SK-N-SH treated with all-trans-retinoic acid at 6 μM for 48 hours (cell line): ENCODE measurements around the gene GLYR1.

Source experiments
- ATAC-seq: fragments of 200-7000 bp; cut with Tn5 transposase; 3 replicates; pipeline ENCODE4 v1.9.1; 2020; ENCODE audit warnings: mild to moderate bottlenecking, moderate library complexity
- BACH2 ChIP-seq: fragments of 250-450 bp; sonication (Bioruptor Pico); IDR thresholded peaks from 2 replicates; pipeline ENCODE4 v1.9.0; 2021; ENCODE audit warnings: mild to moderate bottlenecking, borderline replicate concordance
- CSDC2 ChIP-seq: fragments of 250-450 bp; sonication (Bioruptor Pico); IDR thresholded peaks from 2 replicates; pipeline ENCODE4 v1.5.0; 2020; ENCODE audit warnings: mild to moderate bottlenecking, moderate library complexity
- ESRRG ChIP-seq: fragments of 250-450 bp; sonication (Bioruptor Pico); IDR thresholded peaks from 2 replicates; pipeline ENCODE4 v1.6.1; 2021; ENCODE audit warnings: mild to moderate bottlenecking
- GLIS3 ChIP-seq: fragments of 250-450 bp; sonication (Bioruptor Pico); IDR thresholded peaks from 2 replicates; pipeline ENCODE4 v1.5.0; 2020; ENCODE audit warnings: mild to moderate bottlenecking, moderate library complexity
- ISL1 ChIP-seq: fragments of 250-450 bp; sonication (Bioruptor Pico); IDR thresholded peaks from 2 replicates; pipeline ENCODE4 v2.1.2; 2022; ENCODE audit warnings: mild to moderate bottlenecking, moderate library complexity
- OSR1 ChIP-seq: fragments of 250-450 bp; sonication (Bioruptor Pico); IDR thresholded peaks from 2 replicates; pipeline ENCODE4 v1.8.0; 2022; ENCODE audit warnings: moderate library complexity, mild to moderate bottlenecking, inconsistent platforms
- PPARA ChIP-seq: fragments of 250-450 bp; sonication (Bioruptor Pico); IDR thresholded peaks from 2 replicates; pipeline ENCODE4 v1.5.0; 2020; ENCODE audit warnings: mild to moderate bottlenecking, borderline replicate concordance
- RARB ChIP-seq: fragments of 250-450 bp; sonication (Bioruptor Pico); IDR thresholded peaks from 2 replicates; pipeline ENCODE4 v1.8.0; 2021; ENCODE audit warnings: mild to moderate bottlenecking, moderate library complexity
- SNAI2 ChIP-seq: fragments of 250-450 bp; sonication (Bioruptor Pico); IDR thresholded peaks from 2 replicates; pipeline ENCODE4 v1.5.0; 2020; ENCODE audit warnings: mild to moderate bottlenecking, moderate library complexity
- TCF4 ChIP-seq: fragments of 250-450 bp; sonication (Bioruptor Pico); IDR thresholded peaks from 2 replicates; pipeline ENCODE4 v1.8.0; 2021; ENCODE audit warnings: mild to moderate bottlenecking, moderate library complexity, borderline replicate concordance
- TOX ChIP-seq: fragments of 250-450 bp; sonication (Bioruptor Pico); IDR thresholded peaks from 2 replicates; pipeline ENCODE4 v1.8.0; 2021; ENCODE audit warnings: mild to moderate bottlenecking, moderate library complexity, borderline replicate concordance
- ZC3H10 ChIP-seq: fragments of 250-450 bp; sonication (Bioruptor Pico); IDR thresholded peaks from 2 replicates; pipeline ENCODE4 v1.5.1; 2021; ENCODE audit warnings: mild to moderate bottlenecking, moderate library complexity
- ZFP3 ChIP-seq: fragments of 250-450 bp; sonication (Bioruptor Pico); IDR thresholded peaks from 2 replicates; pipeline ENCODE4 v1.5.0; 2020; ENCODE audit warnings: mild to moderate bottlenecking, moderate library complexity
- ZFP30 ChIP-seq: fragments of 450-650 bp; formaldehyde crosslinking; IDR thresholded peaks from 2 replicates; pipeline ENCODE4 v1.5.0; 2022; ENCODE audit warnings: mild to moderate bottlenecking, moderate library complexity
- ZNF565 ChIP-seq: fragments of 450-650 bp; formaldehyde crosslinking; conservative IDR thresholded peaks from 2 replicates; pipeline ENCODE4 v1.5.0; 2020; ENCODE audit warnings: low read depth, mild to moderate bottlenecking, moderate library complexity
- ZNF70 ChIP-seq: fragments of 450-650 bp; formaldehyde crosslinking; IDR thresholded peaks from 2 replicates; pipeline ENCODE4 v1.5.0; 2020; ENCODE audit warnings: mild to moderate bottlenecking, moderate library complexity
- ZNF8 ChIP-seq: fragments of 450-650 bp; formaldehyde crosslinking; IDR thresholded peaks from 2 replicates; pipeline ENCODE4 v1.5.0; 2020; ENCODE audit warnings: mild to moderate bottlenecking, moderate library complexity
- TF ChIP-seq, protein P1 (sequence below): fragments of 250-450 bp; sonication (Bioruptor Pico); IDR thresholded peaks from 2 replicates; pipeline ENCODE4 v1.5.1; 2021; ENCODE audit warnings: mild to moderate bottlenecking, moderate library complexity
- TF ChIP-seq, protein P2 (sequence below): fragments of 250-450 bp; sonication (Bioruptor Pico); IDR thresholded peaks from 2 replicates; pipeline ENCODE4 v1.8.0; 2020; ENCODE audit warnings: mild to moderate bottlenecking, moderate library complexity, borderline replicate concordance
- TF ChIP-seq, protein P3 (sequence below): fragments of 250-450 bp; sonication (Bioruptor Pico); IDR thresholded peaks from 2 replicates; pipeline ENCODE4 v1.8.0; 2021; ENCODE audit warnings: low read depth, mild to moderate bottlenecking, moderate library complexity, borderline replicate concordance
- TF ChIP-seq, protein P4 (sequence below): fragments of 250-450 bp; sonication (Bioruptor Pico); IDR thresholded peaks from 2 replicates; pipeline ENCODE4 v1.5.1; 2020; ENCODE audit warnings: low read depth, mild to moderate bottlenecking, moderate library complexity
- TF ChIP-seq, protein P5 (sequence below): fragments of 250-450 bp; sonication (Bioruptor Pico); IDR thresholded peaks from 2 replicates; pipeline ENCODE4 v1.5.0; 2020; ENCODE audit warnings: mild to moderate bottlenecking, moderate library complexity

GLYR1 gene

DNA sequence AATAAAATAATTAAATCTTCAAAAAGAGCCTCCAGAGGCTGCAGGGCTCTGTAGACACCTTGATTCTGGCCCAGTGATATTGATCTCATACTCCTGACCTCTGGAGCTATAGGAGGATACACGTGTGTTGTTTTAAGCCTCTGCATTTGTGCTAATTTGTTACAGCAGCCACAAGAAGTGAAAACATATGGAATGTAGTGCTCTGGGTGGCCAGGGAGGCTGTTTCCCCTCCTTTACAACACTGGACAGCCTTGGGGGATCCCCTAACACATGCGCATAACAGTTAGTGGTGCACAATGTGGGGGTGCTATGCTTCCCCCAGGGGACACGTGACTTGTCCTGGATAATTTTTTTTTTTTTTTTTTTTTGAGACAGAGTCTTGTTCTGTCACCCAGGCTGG is 75.4 kb downstream of the GLYR1 start (continued):
- TF ChIP-seq, protein P1, sequence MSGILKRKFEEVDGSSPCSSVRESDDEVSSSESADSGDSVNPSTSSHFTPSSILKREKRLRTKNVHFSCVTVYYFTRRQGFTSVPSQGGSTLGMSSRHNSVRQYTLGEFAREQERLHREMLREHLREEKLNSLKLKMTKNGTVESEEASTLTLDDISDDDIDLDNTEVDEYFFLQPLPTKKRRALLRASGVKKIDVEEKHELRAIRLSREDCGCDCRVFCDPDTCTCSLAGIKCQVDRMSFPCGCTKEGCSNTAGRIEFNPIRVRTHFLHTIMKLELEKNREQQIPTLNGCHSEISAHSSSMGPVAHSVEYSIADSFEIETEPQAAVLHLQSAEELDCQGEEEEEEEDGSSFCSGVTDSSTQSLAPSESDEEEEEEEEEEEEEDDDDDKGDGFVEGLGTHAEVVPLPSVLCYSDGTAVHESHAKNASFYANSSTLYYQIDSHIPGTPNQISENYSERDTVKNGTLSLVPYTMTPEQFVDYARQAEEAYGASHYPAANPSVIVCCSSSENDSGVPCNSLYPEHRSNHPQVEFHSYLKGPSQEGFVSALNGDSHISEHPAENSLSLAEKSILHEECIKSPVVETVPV (CRISPR knock-in tag) = no peak
- TF ChIP-seq ZFP3 (CRISPR knock-in tag) (no peak), TCF4 (peak; percentile 86; the same call in 1 of the 2 replicates), ZNF70 (CRISPR knock-in tag) (peak; percentile 93)

DNA sequence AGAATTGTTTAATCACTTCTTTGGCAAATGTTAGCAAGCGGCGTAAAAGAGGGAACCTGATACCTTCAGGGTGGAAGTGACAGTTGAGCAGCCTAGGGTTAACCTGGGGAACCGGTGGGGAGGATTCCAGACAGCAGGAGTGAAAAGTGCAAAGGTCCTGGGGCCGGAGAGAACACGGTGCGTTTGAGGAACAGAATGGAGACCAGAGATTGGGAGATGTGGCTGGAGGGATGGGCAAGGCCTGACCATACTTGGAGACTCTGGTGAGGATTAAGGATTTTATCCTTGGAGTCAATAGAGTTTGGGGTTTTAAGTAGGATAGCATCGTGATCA is 77.8 kb downstream of the GLYR1 start:
- ATAC-seq = no peak
- no peak for TF ChIP-seq OSR1 (CRISPR knock-in tag)
- TF ChIP-seq CSDC2 (CRISPR knock-in tag) = no peak
- TF ChIP-seq GLIS3 = no peak
- TF ChIP-seq ZFP3 (CRISPR knock-in tag) = no peak
- TF ChIP-seq, protein P2, sequence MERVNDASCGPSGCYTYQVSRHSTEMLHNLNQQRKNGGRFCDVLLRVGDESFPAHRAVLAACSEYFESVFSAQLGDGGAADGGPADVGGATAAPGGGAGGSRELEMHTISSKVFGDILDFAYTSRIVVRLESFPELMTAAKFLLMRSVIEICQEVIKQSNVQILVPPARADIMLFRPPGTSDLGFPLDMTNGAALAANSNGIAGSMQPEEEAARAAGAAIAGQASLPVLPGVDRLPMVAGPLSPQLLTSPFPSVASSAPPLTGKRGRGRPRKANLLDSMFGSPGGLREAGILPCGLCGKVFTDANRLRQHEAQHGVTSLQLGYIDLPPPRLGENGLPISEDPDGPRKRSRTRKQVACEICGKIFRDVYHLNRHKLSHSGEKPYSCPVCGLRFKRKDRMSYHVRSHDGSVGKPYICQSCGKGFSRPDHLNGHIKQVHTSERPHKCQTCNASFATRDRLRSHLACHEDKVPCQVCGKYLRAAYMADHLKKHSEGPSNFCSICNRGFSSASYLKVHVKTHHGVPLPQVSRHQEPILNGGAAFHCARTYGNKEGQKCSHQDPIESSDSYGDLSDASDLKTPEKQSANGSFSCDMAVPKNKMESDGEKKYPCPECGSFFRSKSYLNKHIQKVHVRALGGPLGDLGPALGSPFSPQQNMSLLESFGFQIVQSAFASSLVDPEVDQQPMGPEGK = no peak
- no peak for TF ChIP-seq TOX (CRISPR knock-in tag)
- no peak for TF ChIP-seq ZC3H10 (CRISPR knock-in tag)
- TF ChIP-seq BACH2 = no peak
- TF ChIP-seq, protein P1 (CRISPR knock-in tag) = no peak
- no peak for TF ChIP-seq ZFP30
- no peak for TF ChIP-seq TCF4
- no peak for TF ChIP-seq ZNF8 (CRISPR knock-in tag)
- TF ChIP-seq, protein P3, sequence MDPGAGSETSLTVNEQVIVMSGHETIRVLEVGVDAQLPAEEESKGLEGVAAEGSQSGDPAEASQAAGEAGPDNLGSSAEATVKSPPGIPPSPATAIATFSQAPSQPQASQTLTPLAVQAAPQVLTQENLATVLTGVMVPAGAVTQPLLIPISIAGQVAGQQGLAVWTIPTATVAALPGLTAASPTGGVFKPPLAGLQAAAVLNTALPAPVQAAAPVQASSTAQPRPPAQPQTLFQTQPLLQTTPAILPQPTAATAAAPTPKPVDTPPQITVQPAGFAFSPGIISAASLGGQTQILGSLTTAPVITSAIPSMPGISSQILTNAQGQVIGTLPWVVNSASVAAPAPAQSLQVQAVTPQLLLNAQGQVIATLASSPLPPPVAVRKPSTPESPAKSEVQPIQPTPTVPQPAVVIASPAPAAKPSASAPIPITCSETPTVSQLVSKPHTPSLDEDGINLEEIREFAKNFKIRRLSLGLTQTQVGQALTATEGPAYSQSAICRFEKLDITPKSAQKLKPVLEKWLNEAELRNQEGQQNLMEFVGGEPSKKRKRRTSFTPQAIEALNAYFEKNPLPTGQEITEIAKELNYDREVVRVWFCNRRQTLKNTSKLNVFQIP (CRISPR knock-in tag) = no peak
- TF ChIP-seq, protein P4, sequence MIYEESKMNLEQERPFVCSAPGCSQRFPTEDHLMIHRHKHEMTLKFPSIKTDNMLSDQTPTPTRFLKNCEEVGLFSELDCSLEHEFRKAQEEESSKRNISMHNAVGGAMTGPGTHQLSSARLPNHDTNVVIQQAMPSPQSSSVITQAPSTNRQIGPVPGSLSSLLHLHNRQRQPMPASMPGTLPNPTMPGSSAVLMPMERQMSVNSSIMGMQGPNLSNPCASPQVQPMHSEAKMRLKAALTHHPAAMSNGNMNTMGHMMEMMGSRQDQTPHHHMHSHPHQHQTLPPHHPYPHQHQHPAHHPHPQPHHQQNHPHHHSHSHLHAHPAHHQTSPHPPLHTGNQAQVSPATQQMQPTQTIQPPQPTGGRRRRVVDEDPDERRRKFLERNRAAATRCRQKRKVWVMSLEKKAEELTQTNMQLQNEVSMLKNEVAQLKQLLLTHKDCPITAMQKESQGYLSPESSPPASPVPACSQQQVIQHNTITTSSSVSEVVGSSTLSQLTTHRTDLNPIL (CRISPR knock-in tag) = no peak
- TF ChIP-seq, protein P5, sequence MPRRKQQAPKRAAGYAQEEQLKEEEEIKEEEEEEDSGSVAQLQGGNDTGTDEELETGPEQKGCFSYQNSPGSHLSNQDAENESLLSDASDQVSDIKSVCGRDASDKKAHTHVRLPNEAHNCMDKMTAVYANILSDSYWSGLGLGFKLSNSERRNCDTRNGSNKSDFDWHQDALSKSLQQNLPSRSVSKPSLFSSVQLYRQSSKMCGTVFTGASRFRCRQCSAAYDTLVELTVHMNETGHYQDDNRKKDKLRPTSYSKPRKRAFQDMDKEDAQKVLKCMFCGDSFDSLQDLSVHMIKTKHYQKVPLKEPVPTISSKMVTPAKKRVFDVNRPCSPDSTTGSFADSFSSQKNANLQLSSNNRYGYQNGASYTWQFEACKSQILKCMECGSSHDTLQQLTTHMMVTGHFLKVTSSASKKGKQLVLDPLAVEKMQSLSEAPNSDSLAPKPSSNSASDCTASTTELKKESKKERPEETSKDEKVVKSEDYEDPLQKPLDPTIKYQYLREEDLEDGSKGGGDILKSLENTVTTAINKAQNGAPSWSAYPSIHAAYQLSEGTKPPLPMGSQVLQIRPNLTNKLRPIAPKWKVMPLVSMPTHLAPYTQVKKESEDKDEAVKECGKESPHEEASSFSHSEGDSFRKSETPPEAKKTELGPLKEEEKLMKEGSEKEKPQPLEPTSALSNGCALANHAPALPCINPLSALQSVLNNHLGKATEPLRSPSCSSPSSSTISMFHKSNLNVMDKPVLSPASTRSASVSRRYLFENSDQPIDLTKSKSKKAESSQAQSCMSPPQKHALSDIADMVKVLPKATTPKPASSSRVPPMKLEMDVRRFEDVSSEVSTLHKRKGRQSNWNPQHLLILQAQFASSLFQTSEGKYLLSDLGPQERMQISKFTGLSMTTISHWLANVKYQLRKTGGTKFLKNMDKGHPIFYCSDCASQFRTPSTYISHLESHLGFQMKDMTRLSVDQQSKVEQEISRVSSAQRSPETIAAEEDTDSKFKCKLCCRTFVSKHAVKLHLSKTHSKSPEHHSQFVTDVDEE (CRISPR knock-in tag) = no peak
- no peak for TF ChIP-seq PPARA (CRISPR knock-in tag)
- TF ChIP-seq RARB = no peak

DNA sequence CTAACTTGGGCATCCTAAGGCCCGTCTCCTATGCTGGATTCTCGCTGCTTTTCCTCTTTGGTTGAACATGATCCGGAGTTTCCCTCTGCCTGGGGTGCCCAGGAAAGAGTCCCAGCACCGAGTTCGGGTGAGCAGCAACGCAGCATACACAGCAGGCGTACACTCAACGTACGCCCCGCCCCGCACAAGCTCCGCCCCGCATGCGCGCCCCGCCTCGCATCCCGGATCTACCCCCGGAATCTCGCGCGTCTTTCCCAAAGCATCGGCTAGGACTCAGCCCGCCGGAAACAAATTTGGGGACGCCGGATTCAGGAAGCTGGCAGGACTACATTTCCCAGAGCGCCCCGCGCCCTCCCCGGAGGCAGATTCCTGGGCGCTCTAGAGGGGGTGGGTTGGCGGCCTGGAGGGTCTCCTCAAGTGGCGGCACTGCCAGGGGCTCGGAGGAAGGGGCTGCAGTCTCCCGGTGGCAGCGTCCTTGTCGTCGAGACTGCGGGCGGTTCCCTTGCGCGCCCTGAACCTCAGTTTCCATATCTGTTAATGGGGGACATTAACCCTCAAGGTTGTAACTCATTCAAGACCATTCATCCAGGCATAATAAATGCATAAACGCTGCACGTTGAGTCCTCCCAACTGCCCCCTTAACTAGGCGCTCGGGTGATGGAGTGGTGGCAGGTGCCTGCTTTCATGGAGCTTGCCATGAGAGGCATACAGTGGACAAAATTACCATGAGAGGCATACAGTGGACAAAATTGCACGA is 78.4 kb downstream of the GLYR1 start:
- ATAC-seq = peak; percentile 91
- TF ChIP-seq ZNF8 (CRISPR knock-in tag) (no peak), GLIS3 (no peak), ZNF565 (no peak), ZFP3 (CRISPR knock-in tag) (no peak), ISL1 (CRISPR knock-in tag) (no peak), ZNF70 (CRISPR knock-in tag) (no peak), OSR1 (CRISPR knock-in tag) (no peak), PPARA (CRISPR knock-in tag) (no peak), ZC3H10 (CRISPR knock-in tag) (no peak), ESRRG (CRISPR knock-in tag) (no peak), SNAI2 (CRISPR knock-in tag) (no peak), TCF4 (no peak), BACH2 (no peak), TOX (CRISPR knock-in tag) (no peak), RARB (no peak)
- TF ChIP-seq, protein P1 (CRISPR knock-in tag) = no peak
- TF ChIP-seq, protein P4 (CRISPR knock-in tag) = no peak
